Activated CD8-positive, alpha-beta T cell treated with anti-CD3 and anti-CD28 coated beads for 36 hours (primary cell): ENCODE data around the gene MUC7. TPM values are rescaled to one million over a fixed set of nuclear protein-coding genes. Genes with fewer than 3 reads are reported as not detected.

Experiments used
- ATAC-seq: fragments of 200-7000 bp; cut with Tn5 transposase; one replicate; pipeline ENCODE4 v1.10.0; 2021; ENCODE audit warnings: mild to moderate bottlenecking, moderate library complexity
- CTCF ChIA-PET: fragments of 350-600 bp; sonication (Branson Sonifier 250); formaldehyde crosslinking; loops from one replicate; lab custom pipeline; 2021; ENCODE audit warnings: antibody characterized with exemption; lab: Charles Lee
- POLR2A ChIA-PET: fragments of 350-600 bp; sonication (Branson Sonifier 250); formaldehyde crosslinking; loops from one replicate; lab custom pipeline; 2021; ENCODE audit warnings: antibody characterized with exemption; lab: Charles Lee
- DNase-seq: peaks from one replicate; pipeline ENCODE4 v3.0.0-alpha.2; 2020
- H3K27ac Mint-ChIP-seq: one replicate; pipeline ENCODE4 v1.8.0; 2021; ENCODE audit warnings: mild to moderate bottlenecking, mixed read lengths
- H3K27me3 Mint-ChIP-seq: one replicate; pipeline ENCODE4 v1.8.0; 2021; ENCODE audit warnings: mixed read lengths
- H3K36me3 Mint-ChIP-seq: one replicate; pipeline ENCODE4 v1.8.0; 2021; ENCODE audit warnings: low read depth, mixed read lengths
- H3K4me1 Mint-ChIP-seq: one replicate; pipeline ENCODE4 v1.8.0; 2021; ENCODE audit warnings: low read depth, mixed read lengths
- H3K4me3 Mint-ChIP-seq: one replicate; pipeline ENCODE4 v1.8.0; 2021; ENCODE audit warnings: mild to moderate bottlenecking, moderate library complexity, mixed read lengths
- H3K9me3 Mint-ChIP-seq: one replicate; pipeline ENCODE4 v1.8.0; 2021; ENCODE audit warnings: mixed read lengths
- CTCF ChIP-seq: fragments of 200-600 bp; IDR thresholded peaks from one replicate; pipeline ENCODE4 v1.8.0; 2022; ENCODE audit warnings: antibody characterized with exemption, mild to moderate bottlenecking
- intact Hi-C: fragments of 100-400 bp; cut with micrococcal nuclease; formaldehyde crosslinking; loops from one replicate; pipeline ENCODE4 v1.10.0; 2022
- total RNA-seq, 2 experiments: library from RNA; stranded (reverse); gene quantifications; one replicate each; pipeline ENCODE4 v1.2.3, GENCODE V29; 2021

The MUC7 gene
- total RNA-seq, 2 experiments from 2014 or later: not detected

GRCh38 chr4:70522626-70523025 lies 50.6 kb downstream of the MUC7 start:
- H3K27me3 Mint-ChIP-seq: peaks cover 7% of the 10 kb centered on the region
- CTCF ChIA-PET: no interaction called here

GRCh38 chr4:70530997-70531396 lies 59.0 kb downstream of the MUC7 start:
- ATAC-seq: no peak
- Mint-ChIP-seq H3K4me3 (no peak overlapping the region), H3K36me3 (no peaks in the 10 kb centered on the region), H3K27ac (no peak overlapping the region), H3K9me3 (no peaks in the 10 kb centered on the region), H3K27me3 (peaks cover 19% of the 10 kb centered on the region), H3K4me1 (no peaks in the 10 kb centered on the region)
- ChIA-PET POLR2A (interaction anchor here (0.8 kb wide), 1 partner anchor 823 kb away, joined by 3 read pairs; no protein-coding TSS in a partner anchor), CTCF (no interaction called here)
- no peak for TF ChIP-seq CTCF
- intact Hi-C loops: no loop called here
- no peak for DNase-seq

More at GRCh38 chr4:70522626-70523025, 50.6 kb downstream of the MUC7 start:
- no peak for DNase-seq
- Mint-ChIP-seq H3K27ac (no peak overlapping the region), H3K9me3 (no peaks in the 10 kb centered on the region), H3K4me3 (no peak overlapping the region), H3K4me1 (no peaks in the 10 kb centered on the region), H3K36me3 (no peaks in the 10 kb centered on the region)
- no peak for ATAC-seq
- POLR2A ChIA-PET: no interaction called here
- intact Hi-C loops: no loop called here
- TF ChIP-seq CTCF: no peak

GRCh38 chr4:70531981-70532380 lies 60.0 kb downstream of the MUC7 start:
- Mint-ChIP-seq H3K27ac (no peak overlapping the region), H3K36me3 (no peaks in the 10 kb centered on the region), H3K27me3 (peaks cover 16% of the 10 kb centered on the region), H3K9me3 (no peaks in the 10 kb centered on the region), H3K4me3 (no peak overlapping the region), H3K4me1 (no peaks in the 10 kb centered on the region)
- CTCF ChIA-PET: interaction anchor here (0.9 kb wide), 1 partner anchor 27 kb away, joined by 3 read pairs; no protein-coding TSS in a partner anchor
- POLR2A ChIA-PET: no interaction called here
- TF ChIP-seq CTCF: no peak
- no peak for ATAC-seq
- intact Hi-C loops: no loop called here
- DNase-seq: no peak

Other genes with a start within 250 kb of the MUC7 start
- not detected for gene FDCSP, start 246.1 kb upstream of the MUC7 start, total RNA-seq
- gene CSN3, start 229.6 kb upstream of the MUC7 start, total RNA-seq: not detected
- not detected for gene CABS1, start 137.2 kb upstream of the MUC7 start, total RNA-seq
- not detected for gene SMR3A, start 111.4 kb upstream of the MUC7 start, total RNA-seq
- not detected for gene SMR3B, start 89.1 kb upstream of the MUC7 start, total RNA-seq
- not detected for gene OPRPN, start 74.3 kb upstream of the MUC7 start, total RNA-seq
- gene AMTN, start 46.4 kb downstream of the MUC7 start, total RNA-seq: not detected
- gene AMBN, start 120.1 kb downstream of the MUC7 start, total RNA-seq: not detected
- not detected for gene ENAM, start 156.5 kb downstream of the MUC7 start, total RNA-seq
- gene JCHAIN, start 194.3 kb downstream of the MUC7 start, total RNA-seq: not detected
- 10 to 100 TPM; 31.0 to 33.5 TPM for gene UTP3, start 216.3 kb downstream of the MUC7 start, total RNA-seq
- gene RUFY3, start 249.8 kb downstream of the MUC7 start, total RNA-seq: 10 to 100 TPM; 13.6 to 17.5 TPM